Measurements from ENCODE around the gene MPRIP.

- TF ChIP-seq POLR2A (IDR thresholded peaks at IDR 0.05) (no peak), CTCF (IDR thresholded peaks at IDR 0.05) (no peak)
Measured at GRCh38 chr17:17018021-17018441, 24.2 kb upstream of the MPRIP start.
